KG1 (cell line): ENCODE measurements around the gene SASH3.
"Not testable (repeated sequence)": the region's sequence is repeated elsewhere in the genome, so short reads cannot be mapped to it uniquely, and the experiment has no call there.

ENCODE experiments used
- DNase-seq: peaks from one replicate; lab custom pipeline; 2025; lab: John Stamatoyannopoulos, UW

SASH3 gene

DNA sequence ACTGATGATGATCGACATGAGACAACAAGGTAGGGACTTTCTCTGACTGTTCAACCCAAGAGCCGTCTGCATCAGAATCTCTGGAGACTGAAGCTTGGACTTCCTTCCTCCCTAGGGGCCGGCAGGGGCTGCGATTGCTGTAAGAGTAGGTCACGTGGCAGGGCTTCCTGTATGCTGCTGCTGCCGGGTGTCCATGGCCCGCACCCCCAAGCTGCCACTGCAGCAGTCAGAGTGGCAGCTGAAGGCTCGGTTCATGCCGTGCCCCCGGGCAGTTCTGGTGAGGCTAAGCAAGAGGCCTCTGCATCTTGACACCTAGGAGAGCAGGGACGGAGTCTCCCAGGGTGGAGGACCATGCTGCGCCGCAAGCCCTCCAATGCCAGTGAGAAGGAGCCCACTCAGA, at the start of gene SASH3:
TSS of gene SASH3 (plus strand) at position 203 of the 400 bp plus-strand sequence. CDS start at position 352, 149 bp downstream.
- peak; percentile 27 for DNase-seq

GRCh38 chrX:129731228-129731627, 48.5 kb upstream of the SASH3 start:
- no peak for DNase-seq

DNA sequence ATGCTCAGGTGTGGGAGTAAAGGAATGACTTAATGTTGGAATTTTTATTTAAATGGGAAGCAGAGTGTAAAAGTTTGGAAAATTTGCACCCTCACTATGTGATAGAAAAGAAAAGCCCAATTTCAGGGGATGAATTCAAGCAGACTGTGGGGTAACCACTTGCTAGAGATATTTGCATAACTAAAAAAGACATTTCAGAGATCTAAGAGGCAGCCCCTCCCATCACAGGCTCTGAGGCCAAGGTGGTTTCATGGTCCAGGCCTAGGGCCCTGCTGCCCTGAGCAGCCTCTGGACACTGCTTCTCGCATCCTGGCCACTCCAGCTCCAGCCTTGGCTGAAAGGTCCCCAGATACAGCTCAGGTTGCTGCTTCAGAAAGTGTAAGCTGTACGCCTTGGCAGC, 46.9 kb upstream of the SASH3 start:
- DNase-seq, result no peak

DNA sequence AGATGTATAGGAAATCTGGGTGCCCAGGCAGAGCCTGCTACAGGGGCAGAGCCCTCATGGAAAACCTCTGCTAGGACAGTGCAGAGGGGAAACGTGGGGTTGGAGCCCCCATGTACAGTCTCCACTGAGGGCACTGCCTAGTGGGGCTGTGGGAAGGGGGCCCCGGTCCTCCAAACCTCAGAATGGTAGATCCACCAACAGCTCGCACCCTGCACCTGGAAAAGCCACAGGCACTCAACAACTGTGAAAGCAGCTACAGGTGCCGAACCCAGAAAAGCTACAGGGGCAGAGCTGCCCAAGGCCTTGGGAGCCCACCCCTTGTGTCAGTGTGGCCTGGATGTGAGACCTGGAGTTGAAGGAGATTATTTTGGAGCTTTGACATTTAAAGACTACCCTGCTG, 46.4 kb upstream of the SASH3 start:
- DNase-seq, result no peak

- no peak for DNase-seq
Observed at GRCh38 chrX:129736491-129736890, 43.3 kb upstream of the SASH3 start.

GRCh38 chrX:129737916-129738315, 41.8 kb upstream of the SASH3 start:
- no peak for DNase-seq

GRCh38 chrX:129738466-129739308, 41.1 kb upstream of the SASH3 start, which contains the start of gene XPNPEP2:
TSS of gene XPNPEP2 (plus strand) at chrX:129738979. CDS start at chrX:129739214, 235 bp downstream.
- no peak for DNase-seq

GRCh38 chrX:129739578-129739977, 40.2 kb upstream of the SASH3 start:
- no peak for DNase-seq

GRCh38 chrX:129741880-129742758, 37.6 kb upstream of the SASH3 start:
- no peak for DNase-seq

- DNase-seq, result not testable (repeated sequence)
Observed at GRCh38 chrX:129742759-129743152, 37.0 kb upstream of the SASH3 start.

DNA sequence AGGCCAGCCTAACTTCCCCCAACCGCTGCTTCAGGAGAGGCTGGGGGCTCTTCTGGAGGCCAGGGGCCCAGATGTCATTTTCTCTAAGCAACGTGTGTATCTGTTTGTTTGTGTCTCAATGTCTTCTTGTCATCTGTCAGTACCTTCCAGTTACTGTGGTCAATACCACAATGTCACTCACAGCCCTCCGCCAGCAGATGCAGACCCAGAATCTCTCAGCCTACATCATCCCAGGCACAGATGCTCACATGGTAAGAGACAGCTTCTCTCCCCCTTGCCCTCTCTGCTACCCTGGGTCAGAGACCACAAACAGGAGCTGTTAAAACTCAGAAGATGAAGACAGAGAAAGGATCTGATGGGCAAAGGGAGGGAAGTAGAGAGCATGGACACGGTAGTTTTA, 35.9 kb upstream of the SASH3 start:
- DNase-seq, result no peak

DNA sequence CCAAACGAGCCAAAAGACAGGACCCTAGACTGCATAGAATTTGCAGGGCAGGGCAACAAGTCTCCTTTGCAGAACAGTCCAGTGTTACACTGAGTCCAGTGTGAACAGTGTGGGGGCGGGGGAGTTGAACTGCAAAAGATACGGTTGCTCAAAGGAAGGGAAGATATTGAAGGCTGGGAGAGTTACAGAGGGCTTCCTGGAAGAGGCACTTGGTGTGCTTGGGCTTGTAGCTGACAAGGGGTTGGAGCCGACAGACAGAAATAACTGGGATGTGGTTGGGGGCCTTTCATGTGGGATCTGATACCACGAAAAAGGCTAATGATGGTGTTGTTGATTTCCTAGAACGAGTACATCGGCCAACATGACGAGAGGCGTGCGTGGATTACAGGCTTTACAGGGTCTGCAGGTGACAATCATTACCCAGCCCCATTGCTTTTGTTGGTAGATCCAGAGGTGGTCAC, 34.9 kb upstream of the SASH3 start:
- no peak for DNase-seq

GRCh38 chrX:129746557-129747470, 32.9 kb upstream of the SASH3 start:
- DNase-seq, result no peak

DNA sequence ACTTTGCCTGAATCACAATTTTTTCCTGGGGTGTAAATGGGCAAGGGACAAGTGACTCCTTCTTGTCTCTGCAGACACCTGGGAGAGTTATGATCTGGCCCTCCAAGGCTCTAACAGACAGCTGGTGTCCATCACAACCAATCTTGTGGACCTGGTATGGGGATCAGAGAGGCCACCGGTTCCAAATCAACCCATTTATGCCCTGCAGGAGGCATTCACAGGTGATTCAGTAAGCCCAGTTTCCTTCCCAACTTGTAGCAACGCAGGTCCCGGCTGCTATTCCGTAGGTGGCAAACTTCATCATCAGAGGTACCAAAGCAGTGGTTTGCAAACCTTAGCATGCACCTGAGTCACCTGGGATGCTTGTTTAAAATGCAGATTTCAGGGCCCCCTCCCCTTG, 32.2 kb upstream of the SASH3 start:
- no peak for DNase-seq

DNA sequence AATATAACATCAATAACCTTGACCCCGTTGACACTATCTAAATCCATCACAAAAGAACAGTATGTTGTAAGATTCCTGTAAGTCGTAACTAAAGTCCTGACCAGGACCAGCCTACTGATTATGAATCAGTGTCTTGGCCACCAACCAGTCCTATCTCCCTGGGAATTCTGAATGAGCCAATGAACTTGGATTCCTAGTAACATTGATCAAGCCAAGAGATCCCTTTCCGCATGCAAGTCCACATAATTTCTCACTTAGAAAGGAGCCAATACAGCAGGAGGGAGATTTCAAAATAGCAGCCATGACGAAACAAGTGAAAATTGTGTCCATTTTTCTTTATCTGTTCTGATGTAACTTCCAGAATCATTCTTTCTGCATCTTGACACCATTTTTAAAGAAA, 31.4 kb upstream of the SASH3 start:
- no peak for DNase-seq

- DNase-seq, result no peak
Observed at GRCh38 chrX:129749069-129749468, 30.7 kb upstream of the SASH3 start.

DNA sequence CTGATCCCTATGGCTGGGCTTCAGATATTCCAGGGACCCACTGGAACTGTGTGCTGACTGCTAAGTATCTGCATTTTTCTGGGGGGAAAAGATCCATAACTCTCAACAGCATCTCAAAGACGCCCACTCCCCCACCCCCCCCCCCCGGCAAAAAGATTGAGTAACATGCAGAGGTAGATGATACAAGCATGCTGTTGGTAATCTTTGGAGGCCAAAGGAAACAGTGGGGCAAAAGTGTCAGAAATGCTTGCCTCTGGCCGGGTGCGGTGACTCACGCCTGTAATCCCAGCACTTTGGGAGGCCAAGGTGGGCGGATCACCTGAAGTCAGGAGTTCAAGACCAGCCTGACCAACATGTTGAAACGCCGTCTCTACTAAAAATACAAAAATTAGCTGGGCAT, 28.8 kb upstream of the SASH3 start:
- DNase-seq, result no peak

DNA sequence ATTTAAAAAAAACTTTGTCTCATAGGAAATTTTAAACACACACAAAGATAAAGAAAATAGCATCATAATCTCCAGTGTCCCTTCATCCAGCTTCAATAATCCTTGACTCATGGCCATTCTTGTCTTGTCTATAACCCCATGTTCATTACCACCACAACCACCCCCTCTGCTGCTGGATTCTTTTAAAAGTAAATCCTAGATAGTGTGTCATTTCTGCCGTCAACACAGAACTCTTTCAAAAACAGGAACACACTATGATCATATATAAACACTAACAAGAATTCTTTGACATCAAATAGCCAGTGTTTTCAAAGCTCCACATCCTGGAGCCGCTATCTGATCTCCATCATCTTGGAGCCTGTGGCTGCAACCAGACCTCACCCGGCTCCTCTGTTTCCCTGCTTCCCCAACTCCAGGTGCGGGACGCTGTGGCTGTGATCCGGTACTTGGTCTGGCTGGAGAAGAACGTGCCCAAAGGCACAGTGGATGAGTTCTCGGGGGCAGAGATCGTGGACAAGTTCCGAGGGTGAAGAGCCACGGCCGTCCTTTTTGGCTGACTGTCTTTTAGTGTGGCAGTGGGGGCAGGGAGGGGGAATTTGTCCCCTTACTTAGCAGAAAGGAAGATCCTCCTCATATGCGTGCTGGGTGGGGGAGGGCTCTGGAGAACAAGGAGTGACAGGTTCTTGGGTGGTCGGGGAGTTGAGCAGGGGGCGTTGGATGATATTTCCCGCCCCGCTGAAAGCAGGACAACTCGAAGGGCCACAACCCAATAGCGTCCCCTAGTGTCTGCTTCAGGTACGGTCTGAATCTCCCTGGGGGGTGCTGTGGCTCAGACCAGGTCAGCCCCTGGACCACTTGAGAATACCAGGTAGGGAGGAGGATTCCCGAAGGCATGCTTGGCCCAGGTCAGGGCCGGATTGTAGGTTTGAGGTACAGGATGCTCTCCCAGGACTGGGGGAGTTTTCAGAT, 25.4 kb upstream of the SASH3 start:
- DNase-seq, result no peak

- DNase-seq, result no peak
Observed at GRCh38 chrX:129755779-129756650, 23.7 kb upstream of the SASH3 start.
